22Rv1 (cell line): Measurements from ENCODE around the gene RUNX2.

Source experiments
- ZFX ChIP-seq: fragments of 450-650 bp; IDR thresholded peaks from 2 replicates; pipeline ENCODE4 v1.6.1; 2017; ENCODE audit warnings: antibody characterized with exemption, borderline replicate concordance
- TF ChIP-seq, protein P1 (sequence below): fragments of 450-650 bp; IDR thresholded peaks from 2 replicates; pipeline ENCODE4 v1.5.1; 2017; ENCODE audit warnings: mild to moderate bottlenecking

DNA sequence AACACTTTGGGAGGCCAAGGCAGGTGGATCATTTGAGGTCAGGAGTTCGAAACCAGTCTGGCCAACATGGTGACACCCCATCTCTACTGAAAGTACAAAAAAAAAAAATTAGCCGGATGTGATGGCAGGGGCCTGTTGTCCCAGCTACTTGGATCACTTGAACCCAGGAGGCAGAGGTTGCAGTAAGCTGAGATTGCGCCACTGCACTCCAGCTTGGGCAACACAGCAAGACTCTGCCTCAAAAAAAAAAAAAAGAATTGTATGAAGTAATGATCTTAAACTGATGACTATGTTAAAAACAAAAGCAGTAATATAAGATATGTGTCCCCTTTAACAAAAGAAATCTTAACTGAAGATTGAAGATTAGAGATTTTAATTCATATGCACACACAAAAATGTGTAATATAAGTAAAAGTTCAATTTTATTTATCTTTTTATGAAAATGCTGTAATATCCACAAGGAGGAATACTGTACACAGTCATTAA lies 29.0 kb upstream of the RUNX2 start:
- TF ChIP-seq, protein P1, sequence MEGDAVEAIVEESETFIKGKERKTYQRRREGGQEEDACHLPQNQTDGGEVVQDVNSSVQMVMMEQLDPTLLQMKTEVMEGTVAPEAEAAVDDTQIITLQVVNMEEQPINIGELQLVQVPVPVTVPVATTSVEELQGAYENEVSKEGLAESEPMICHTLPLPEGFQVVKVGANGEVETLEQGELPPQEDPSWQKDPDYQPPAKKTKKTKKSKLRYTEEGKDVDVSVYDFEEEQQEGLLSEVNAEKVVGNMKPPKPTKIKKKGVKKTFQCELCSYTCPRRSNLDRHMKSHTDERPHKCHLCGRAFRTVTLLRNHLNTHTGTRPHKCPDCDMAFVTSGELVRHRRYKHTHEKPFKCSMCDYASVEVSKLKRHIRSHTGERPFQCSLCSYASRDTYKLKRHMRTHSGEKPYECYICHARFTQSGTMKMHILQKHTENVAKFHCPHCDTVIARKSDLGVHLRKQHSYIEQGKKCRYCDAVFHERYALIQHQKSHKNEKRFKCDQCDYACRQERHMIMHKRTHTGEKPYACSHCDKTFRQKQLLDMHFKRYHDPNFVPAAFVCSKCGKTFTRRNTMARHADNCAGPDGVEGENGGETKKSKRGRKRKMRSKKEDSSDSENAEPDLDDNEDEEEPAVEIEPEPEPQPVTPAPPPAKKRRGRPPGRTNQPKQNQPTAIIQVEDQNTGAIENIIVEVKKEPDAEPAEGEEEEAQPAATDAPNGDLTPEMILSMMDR, result no peak
- TF ChIP-seq ZFX, result no peak
